Smooth muscle cell (in vitro differentiated cells): ENCODE measurements around the gene CFAP92. TPM values are rescaled to one million over a fixed set of nuclear protein-coding genes. Genes with fewer than 3 reads are reported as not detected.

Experiments
- DNase-seq: peaks from one replicate; lab custom pipeline; 2025; ENCODE audit not compliant: unreplicated experiment; lab: John Stamatoyannopoulos, UW
- H2AFZ ChIP-seq: fragments of 200-600 bp; sonication (generic); 2 replicates; pipeline ENCODE4 v1.6.0; 2016; ENCODE audit warnings: antibody characterized with exemption, low read depth, mild to moderate bottlenecking
- H3F3A ChIP-seq: fragments of 200-600 bp; sonication (generic); 2 replicates; pipeline ENCODE4 v1.6.0; 2017; ENCODE audit warnings: antibody characterized with exemption, low read depth
- H3K27ac ChIP-seq: fragments of 200-600 bp; sonication (generic); 2 replicates; pipeline ENCODE4 v1.5.1; 2016; ENCODE audit warnings: low read depth, mild to moderate bottlenecking
- H3K27me3 ChIP-seq: fragments of 200-600 bp; sonication (generic); 2 replicates; pipeline ENCODE4 v1.6.1; 2016; ENCODE audit warnings: low read depth, mild to moderate bottlenecking
- H3K36me3 ChIP-seq: fragments of 200-600 bp; sonication (generic); 2 replicates; pipeline ENCODE4 v1.5.1; 2016; ENCODE audit warnings: low read depth
- H3K4me1 ChIP-seq: fragments of 200-600 bp; sonication (generic); 2 replicates; pipeline ENCODE4 v1.5.1; 2016; ENCODE audit warnings: low read depth
- H3K4me2 ChIP-seq: fragments of 200-600 bp; sonication (generic); 2 replicates; pipeline ENCODE4 v1.6.0; 2016; ENCODE audit warnings: mild to moderate bottlenecking
- H3K4me3 ChIP-seq: fragments of 200-600 bp; sonication (generic); 2 replicates; pipeline ENCODE4 v1.5.1; 2016; ENCODE audit warnings: mild to moderate bottlenecking
- H3K79me2 ChIP-seq: fragments of 200-600 bp; sonication (generic); 2 replicates; pipeline ENCODE4 v1.6.0; 2016; ENCODE audit warnings: low read depth, mild to moderate bottlenecking
- H3K9ac ChIP-seq: fragments of 200-600 bp; sonication (generic); 2 replicates; pipeline ENCODE4 v1.6.0; 2016; ENCODE audit warnings: low read depth
- H3K9me3 ChIP-seq: fragments of 200-600 bp; sonication (generic); replicated peaks from 2 replicates; pipeline ENCODE4 v1.5.1; 2016; ENCODE audit warnings: low read depth
- H4K20me1 ChIP-seq: fragments of 200-600 bp; sonication (generic); 2 replicates; pipeline ENCODE4 v1.6.0; 2016; ENCODE audit warnings: low read depth
- WGBS: methylation state at CpG from one replicate; pipeline ENCODE4 v1.1.7; 2016; ENCODE audit warnings: low lambda C conversion rate; 5-methylcytosine and 5-hydroxymethylcytosine counted together
- polyA plus RNA-seq: library from polyadenylated mRNA; unstranded; fragments of >200 nt; fragmentation: Nextera tagmentation; extraction: Ambion mirVana; gene quantifications from 2 replicates; pipeline ENCODE4 v1.2.1, GENCODE V29; 2016
- total RNA-seq: library from RNA; depleted of rRNA; stranded (reverse); fragments of >200 nt; gene quantifications from 2 replicates; pipeline ENCODE4 v1.2.3, GENCODE V29; 2014
- TF ChIP-seq, protein P1 (sequence below): fragments of 200-600 bp; sonication (generic); IDR thresholded peaks from 2 replicates; pipeline ENCODE4 v1.5.1; 2017; ENCODE audit warnings: borderline replicate concordance, mild to moderate bottlenecking, antibody characterized with exemption; ENCODE audit not compliant: insufficient read depth, poor library complexity, severe bottlenecking

Gene CFAP92
- total and polyA plus RNA-seq, 2 experiments from 2014 or later: 0.67 to 0.85 TPM

DNA sequence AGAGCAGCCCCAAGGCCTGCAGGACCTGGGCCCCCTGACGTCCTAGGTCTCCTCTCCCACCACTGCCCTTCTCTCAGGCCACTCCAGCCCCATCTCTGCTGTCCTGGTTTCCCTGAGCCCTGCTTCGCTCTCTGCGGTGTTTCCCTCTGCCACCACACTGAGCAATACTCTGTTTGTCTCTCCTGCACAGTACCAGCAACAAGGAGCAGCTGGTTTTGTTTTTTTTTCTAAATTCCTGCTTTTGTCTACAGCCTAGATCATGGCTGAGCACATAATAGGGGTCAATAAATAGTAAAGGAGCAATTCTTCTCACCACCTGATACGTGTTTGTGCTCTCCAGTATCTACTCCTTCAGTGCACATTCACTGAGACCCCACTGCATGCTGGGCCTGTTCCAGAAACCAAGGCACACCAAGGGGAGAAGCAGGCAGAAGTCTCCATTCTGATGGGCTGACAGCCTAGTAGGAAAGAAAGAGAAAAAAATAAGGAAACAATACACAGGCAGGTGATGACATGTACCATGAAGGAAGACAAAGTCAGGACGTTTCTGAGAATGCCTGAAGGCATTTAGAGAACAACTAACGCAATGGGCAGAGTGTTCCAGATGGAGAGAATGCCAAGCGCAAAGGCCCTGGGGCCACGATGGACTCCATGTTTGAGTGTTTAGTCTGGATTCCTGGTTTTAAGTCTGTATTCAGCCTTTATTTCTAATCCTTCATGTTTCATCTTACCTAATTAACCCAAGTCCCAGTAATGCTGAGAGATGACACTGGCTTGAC is 120.4 kb downstream of the CFAP92 start:
- no peak for DNase-seq
- Histone ChIP-seq H3K36me3 (no peaks in the 10 kb centered on the region), H2AFZ (no peak overlapping the region), H3K9ac (no peak overlapping the region), H3K27ac (no peak overlapping the region), H3K4me1 (peaks cover 8% of the 10 kb centered on the region), H3F3A (no peaks in the 10 kb centered on the region), H3K4me3 (no peak overlapping the region), H3K27me3 (no peaks in the 10 kb centered on the region), H3K4me2 (no peak overlapping the region), H3K79me2 (no peaks in the 10 kb centered on the region), H3K9me3 (no peaks in the 10 kb centered on the region), H4K20me1 (no peaks in the 10 kb centered on the region)
- TF ChIP-seq, protein P1, sequence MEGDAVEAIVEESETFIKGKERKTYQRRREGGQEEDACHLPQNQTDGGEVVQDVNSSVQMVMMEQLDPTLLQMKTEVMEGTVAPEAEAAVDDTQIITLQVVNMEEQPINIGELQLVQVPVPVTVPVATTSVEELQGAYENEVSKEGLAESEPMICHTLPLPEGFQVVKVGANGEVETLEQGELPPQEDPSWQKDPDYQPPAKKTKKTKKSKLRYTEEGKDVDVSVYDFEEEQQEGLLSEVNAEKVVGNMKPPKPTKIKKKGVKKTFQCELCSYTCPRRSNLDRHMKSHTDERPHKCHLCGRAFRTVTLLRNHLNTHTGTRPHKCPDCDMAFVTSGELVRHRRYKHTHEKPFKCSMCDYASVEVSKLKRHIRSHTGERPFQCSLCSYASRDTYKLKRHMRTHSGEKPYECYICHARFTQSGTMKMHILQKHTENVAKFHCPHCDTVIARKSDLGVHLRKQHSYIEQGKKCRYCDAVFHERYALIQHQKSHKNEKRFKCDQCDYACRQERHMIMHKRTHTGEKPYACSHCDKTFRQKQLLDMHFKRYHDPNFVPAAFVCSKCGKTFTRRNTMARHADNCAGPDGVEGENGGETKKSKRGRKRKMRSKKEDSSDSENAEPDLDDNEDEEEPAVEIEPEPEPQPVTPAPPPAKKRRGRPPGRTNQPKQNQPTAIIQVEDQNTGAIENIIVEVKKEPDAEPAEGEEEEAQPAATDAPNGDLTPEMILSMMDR: no peak
- WGBS: 74% methylated on average over 8 of the region's 8 CpGs

DNA sequence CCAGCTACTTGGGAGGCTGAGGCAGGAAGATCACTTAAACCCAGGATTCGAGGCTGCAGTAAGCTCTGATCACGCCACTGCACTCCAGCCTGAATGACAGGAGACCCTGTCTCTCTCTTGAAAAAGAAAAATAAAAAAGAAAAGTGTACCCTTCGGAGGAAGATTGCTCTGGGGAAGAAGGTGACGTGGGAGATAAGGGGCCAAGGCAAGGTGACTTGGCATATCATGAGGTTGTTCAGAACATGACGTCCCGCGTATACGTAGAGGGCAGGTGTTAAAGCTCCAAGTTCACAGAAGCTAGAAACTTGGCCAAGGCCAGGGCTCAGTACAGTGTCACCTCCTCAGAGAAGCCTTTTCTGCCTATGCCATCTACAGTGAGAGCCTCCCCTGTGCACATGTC is 121.1 kb downstream of the CFAP92 start:
- Histone ChIP-seq H3K9me3 (no peaks in the 10 kb centered on the region), H3K4me3 (no peak overlapping the region), H3K4me1 (peaks cover 2% of the 10 kb centered on the region), H3K27me3 (no peaks in the 10 kb centered on the region), H3F3A (no peaks in the 10 kb centered on the region), H4K20me1 (no peaks in the 10 kb centered on the region), H2AFZ (no peak overlapping the region), H3K36me3 (no peaks in the 10 kb centered on the region), H3K9ac (no peak overlapping the region), H3K4me2 (no peak overlapping the region), H3K27ac (no peak overlapping the region), H3K79me2 (no peaks in the 10 kb centered on the region)
- DNase-seq: no peak
- WGBS: 95% methylated on average over 8 of the region's 8 CpGs
- TF ChIP-seq, protein P1: no peak

DNA sequence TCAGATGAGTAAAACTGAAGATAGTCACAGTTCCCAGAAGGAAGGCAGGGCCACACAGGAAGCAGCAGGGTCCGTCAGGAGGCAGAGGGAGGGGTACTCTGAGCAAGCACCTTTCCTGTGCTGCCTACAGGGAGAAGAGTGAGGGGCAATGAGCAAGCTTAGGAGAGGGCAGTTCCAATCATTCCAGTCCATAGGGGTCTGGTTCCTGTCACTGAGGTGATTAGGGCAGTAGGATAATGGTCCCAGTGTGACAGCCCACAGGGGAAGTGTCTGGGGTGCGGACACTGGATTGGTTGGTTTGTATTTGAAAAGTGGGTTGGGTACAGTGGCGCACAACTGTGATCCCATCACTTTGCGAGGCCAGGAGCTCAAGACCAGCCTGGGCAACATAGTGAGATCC is 121.6 kb downstream of the CFAP92 start:
- Histone ChIP-seq H3K79me2 (no peaks in the 10 kb centered on the region), H3F3A (no peaks in the 10 kb centered on the region), H3K4me1 (no peaks in the 10 kb centered on the region), H3K4me2 (no peak overlapping the region), H3K27me3 (no peaks in the 10 kb centered on the region), H3K4me3 (no peak overlapping the region), H3K36me3 (no peaks in the 10 kb centered on the region), H3K27ac (no peak overlapping the region), H4K20me1 (no peaks in the 10 kb centered on the region), H3K9ac (no peak overlapping the region), H3K9me3 (no peaks in the 10 kb centered on the region), H2AFZ (no peak overlapping the region)
- WGBS: 86% methylated on average over 4 of the region's 4 CpGs
- TF ChIP-seq, protein P1: no peak
- no peak for DNase-seq

DNA sequence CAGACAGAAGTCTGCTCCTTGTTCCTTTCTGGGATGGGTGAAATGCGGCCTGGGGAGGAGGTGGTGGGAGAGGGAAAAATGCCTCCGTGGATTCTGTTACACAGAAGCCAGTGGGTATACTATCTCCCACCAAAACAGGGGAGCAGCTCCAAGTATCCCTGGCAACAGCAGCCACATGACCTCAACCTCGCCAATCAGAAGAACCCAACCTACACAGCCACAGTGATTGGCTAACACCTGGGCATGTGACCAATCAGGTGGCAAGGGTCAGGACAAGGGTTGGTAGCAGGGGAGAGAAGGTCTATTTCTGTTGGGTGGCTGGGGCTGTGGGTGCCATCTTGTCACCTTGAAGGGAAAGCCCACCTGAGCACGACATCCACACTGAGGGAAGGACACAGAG is 123.5 kb downstream of the CFAP92 start:
- DNase-seq: no peak
- 92% methylated on average over 4 of the region's 4 CpGs for WGBS
- TF ChIP-seq, protein P1: no peak
- Histone ChIP-seq H4K20me1 (no peaks in the 10 kb centered on the region), H3K4me2 (no peak overlapping the region), H3K27ac (no peak overlapping the region), H3K36me3 (no peaks in the 10 kb centered on the region), H3K27me3 (no peaks in the 10 kb centered on the region), H3K4me3 (no peak overlapping the region), H3F3A (no peaks in the 10 kb centered on the region), H3K79me2 (no peaks in the 10 kb centered on the region), H2AFZ (no peak overlapping the region), H3K9ac (no peak overlapping the region), H3K4me1 (no peaks in the 10 kb centered on the region), H3K9me3 (no peaks in the 10 kb centered on the region)
